GM04503 (cell line): ENCODE measurements around the gene FKBP1B.
"Not testable (repeated sequence)": the region's sequence is repeated elsewhere in the genome, so short reads cannot be mapped to it uniquely, and the experiment has no call there.

Experiments used
- DNase-seq: peaks from one replicate; pipeline ENCODE4 v3.0.0-alpha.2; 2012; ENCODE audit warnings: low read depth

Gene FKBP1B

GRCh38 chr2:24104110-24104650 is 54.6 kb downstream of the FKBP1B start:
- DNase-seq = no peak

- no peak for DNase-seq
Observed at GRCh38 chr2:24104906-24105305, 55.4 kb downstream of the FKBP1B start.

GRCh38 chr2:24105816-24106215 is 56.3 kb downstream of the FKBP1B start:
- DNase-seq = no peak

GRCh38 chr2:24106786-24107185 is 57.2 kb downstream of the FKBP1B start:
- DNase-seq = no peak

GRCh38 chr2:24107336-24107735 is 57.8 kb downstream of the FKBP1B start:
- no peak for DNase-seq

GRCh38 chr2:24109431-24109830 is 59.9 kb downstream of the FKBP1B start:
- not testable (repeated sequence) for DNase-seq

GRCh38 chr2:24110660-24111303 is 61.2 kb downstream of the FKBP1B start:
- no peak for DNase-seq

- no peak for DNase-seq
Observed at GRCh38 chr2:24111407-24111901, 61.9 kb downstream of the FKBP1B start.
